HG03558 (cell line): ENCODE results near the gene HSD17B1.
"Not testable (repeated sequence)": the region's sequence is repeated elsewhere in the genome, so short reads cannot be mapped to it uniquely, and the experiment has no call there.

Experiments used
- ATAC-seq: cut with Tn5 transposase; IDR thresholded peaks from one replicate; pipeline ENCODE4 v1.9.1; 2021; ENCODE audit warnings: moderate number of reproducible peaks; ENCODE audit not compliant: unreplicated experiment; ENCODE audit errors: extremely low read depth

The HSD17B1 gene, protein sequence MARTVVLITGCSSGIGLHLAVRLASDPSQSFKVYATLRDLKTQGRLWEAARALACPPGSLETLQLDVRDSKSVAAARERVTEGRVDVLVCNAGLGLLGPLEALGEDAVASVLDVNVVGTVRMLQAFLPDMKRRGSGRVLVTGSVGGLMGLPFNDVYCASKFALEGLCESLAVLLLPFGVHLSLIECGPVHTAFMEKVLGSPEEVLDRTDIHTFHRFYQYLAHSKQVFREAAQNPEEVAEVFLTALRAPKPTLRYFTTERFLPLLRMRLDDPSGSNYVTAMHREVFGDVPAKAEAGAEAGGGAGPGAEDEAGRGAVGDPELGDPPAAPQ

DNA sequence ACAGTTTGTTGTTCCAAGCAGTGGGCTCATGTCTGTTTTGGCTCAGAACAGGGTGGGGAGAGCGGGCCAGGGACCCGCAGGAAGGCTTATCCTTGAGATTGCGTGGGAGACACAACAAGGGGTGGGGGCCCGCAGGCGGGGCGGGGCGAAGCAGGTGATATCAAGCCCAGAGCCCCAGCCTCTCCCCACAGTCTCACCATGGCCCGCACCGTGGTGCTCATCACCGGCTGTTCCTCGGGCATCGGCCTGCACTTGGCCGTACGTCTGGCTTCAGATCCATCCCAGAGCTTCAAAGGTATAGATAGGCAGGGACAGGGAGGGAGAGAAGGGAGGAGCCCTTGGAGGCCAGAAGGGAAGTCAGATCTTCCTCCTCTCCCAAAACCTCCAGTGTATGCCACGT lies at the start of gene HSD17B1:
Gene HSD17B1, plus strand, starts transcription at position 188 of the 400 bp plus-strand sequence. Its CDS starts 11 bp downstream, at position 199.
- not testable (repeated sequence) for ATAC-seq

DNA sequence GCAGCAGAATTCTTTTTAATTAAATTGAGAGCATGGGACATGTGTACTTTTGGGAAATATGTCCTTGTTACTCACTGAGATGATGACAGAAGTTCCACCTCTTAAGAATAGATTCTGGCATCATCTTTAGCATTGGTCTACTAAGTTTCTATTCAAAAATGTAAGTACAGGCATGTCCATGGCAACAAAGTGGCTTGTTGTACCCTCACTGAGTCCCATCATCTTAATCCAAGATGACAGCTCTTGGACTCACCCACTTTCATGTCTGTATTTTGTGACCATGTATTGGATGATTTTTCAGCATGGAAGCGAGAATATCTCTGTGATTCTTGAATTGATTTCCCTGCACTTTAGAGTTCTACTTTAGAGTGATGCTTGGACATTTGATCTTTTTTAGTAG lies 49.8 kb upstream of the HSD17B1 start:
- no peak for ATAC-seq

DNA sequence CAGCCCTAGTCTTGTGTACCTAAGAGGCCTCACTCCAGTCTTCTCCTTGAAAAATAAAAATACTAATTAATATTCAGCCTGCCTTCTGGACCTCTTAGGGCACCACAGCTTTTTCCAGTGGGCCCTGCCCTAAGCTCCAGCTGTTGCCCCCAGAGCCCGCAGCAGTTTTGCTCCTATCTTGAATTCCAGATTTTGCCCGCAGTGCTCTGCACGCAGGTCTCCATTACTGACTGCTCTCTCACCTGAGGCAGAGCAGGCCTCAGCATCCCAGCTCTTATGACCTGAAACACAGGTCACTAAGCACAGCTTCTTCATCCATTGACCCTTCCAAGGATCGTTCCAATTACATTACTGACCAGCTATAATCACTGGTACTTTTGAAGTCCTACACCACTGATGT lies 45.1 kb upstream of the HSD17B1 start:
- no peak for ATAC-seq

DNA sequence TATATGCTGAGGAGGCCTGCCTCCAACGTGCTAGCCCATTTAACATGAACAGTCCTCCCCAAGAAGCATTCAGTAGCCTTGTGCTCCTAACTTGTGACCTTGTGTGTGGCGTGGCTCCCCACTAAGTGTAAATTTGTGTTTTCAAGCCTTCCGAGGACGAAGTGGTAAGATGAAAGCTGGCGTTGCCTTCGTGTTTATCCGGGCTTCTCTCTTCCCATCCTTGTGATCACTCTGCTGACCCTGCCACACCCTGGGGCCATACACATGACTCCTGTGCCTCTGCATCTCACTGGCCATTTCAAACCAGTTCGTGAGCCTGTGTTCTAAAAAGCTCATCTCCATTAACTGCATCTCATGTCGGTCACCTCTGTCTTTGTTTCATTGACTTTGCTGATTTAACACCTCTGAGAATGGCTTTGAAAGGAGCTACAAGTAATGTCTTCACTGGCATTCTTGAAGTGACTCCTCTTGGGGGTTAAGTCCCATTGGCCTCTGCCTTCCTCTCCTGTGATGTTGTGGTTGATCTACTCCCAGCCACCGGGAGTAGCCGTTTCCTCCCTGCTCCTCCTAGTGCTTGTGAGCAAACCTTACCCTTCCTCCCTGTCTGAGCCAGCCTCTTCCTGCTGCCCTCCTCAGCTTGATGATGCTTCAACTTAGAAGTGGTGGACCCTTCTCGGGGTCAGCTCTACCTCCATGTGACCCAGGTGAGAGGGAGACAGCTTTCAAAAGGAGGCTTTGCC lies 44.1 kb upstream of the HSD17B1 start:
- no peak for ATAC-seq

DNA sequence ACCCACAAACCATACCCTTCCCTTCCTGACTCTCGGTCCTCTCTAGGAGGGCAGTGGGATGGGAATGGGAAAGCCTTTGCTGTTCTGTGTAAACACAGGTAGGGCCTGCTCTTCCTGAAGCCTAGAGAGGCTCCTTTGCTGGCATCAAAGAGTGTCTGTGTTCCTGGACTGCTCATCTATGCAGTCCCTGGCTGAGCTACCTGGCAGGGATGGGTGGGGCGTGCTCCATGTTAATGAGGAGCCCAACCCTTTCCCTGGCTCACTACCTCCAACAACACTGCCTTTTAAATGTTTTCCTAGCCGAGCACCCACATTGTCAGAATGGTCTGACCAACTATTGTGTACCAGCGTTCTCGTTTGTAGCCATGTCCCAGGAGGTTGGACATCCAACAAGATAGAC lies 43.3 kb upstream of the HSD17B1 start:
- no peak for ATAC-seq

DNA sequence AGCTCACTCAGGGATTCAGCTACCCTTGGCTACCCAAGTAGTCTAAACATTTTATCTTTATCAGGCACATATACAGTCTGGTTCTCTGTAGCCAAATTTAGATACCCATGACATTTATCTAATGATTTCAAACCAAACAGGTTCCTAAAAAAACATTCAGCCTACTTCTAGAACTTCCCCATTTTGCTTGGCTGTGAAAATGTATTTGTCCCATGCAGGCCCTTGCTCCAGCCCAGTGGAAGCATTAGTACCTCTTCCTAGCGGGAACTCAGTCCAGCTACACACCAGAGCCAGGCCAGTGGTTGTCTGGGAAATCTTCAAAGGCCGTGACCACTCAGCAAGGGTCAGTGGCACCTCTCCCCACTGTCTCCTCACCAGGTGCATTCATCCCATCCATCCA lies 42.9 kb upstream of the HSD17B1 start:
- ATAC-seq, result no peak

DNA sequence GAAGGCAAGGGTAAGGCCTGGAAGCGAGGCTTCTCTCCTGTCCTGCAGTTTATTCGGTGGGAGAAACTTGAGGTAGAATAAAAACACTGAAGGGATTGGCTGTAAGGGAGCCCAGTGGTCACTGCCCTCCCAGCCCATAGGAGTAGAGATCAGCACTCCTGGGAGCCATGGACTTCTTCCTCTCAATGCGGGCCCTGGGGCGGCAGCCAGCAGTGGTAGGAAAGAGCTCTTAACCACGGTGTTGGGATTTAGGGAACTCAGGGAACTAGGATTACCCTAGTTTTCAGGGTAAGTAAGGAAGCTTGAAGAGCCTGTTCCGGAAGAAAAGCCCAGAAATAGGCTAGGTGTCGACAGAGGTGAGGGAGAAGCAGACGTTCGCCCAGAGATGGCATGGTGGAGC lies 40.5 kb upstream of the HSD17B1 start:
- no peak for ATAC-seq

DNA sequence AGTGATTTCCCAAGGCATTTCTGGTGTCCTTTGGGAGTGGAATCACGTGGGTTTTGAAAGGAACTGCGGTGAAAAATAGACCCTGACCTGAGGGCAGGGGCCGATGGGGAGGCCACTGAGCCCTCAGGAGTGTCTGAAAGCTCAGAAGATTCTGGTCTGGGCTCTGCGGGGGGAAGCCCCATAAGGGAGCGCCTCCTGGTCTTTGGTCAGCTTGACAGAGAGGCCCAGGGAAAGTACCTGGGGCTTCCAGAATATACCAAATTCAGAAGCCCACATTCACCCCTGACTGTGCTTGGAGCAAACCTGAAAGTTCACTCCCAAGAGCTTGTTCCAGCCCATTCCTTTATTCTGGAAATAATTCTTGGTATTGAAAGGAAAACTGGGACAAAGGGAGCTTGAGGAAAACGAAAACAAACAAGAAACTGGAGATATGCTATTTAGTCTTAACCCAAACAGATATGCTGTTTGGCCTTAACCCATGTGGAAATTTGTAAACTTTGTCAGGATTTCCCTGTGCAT lies 39.9 kb upstream of the HSD17B1 start:
- ATAC-seq, result no peak

DNA sequence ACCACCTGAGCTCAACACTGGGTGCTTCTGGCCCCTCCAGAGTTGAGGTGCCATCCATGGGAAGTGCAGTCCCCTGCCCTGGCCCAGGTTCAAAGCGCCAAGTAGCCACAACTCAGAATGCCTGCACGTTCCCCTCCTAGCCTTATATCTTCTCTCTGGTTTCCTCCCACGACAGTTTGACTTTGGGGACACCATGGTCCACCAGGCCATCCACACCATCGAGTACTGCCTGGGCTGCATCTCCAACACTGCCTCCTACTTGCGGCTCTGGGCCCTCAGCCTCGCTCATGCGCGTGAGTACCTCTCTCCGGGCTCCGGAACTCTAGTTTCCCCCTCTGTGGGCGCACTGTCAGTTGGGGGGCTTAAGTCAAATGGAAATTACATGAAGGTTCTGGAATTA lies 39.0 kb upstream of the HSD17B1 start:
- no peak for ATAC-seq

DNA sequence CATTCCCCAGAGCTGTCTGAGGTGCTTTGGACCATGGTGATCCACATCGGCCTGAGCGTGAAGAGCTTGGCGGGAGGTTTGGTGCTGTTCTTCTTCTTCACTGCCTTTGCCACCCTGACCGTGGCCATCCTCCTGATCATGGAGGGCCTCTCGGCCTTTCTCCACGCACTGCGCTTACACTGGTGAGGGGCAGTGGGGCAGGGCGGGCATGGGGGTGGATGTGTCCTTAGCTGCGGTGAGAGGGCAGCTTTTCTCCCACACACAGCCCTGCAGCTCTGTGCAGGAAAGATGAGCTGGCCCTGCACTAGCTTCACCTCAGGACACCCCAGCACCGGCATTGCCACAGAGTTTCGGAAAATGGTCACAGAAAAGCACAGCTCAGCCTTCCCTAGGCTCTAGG lies 38.4 kb upstream of the HSD17B1 start:
- no peak for ATAC-seq

DNA sequence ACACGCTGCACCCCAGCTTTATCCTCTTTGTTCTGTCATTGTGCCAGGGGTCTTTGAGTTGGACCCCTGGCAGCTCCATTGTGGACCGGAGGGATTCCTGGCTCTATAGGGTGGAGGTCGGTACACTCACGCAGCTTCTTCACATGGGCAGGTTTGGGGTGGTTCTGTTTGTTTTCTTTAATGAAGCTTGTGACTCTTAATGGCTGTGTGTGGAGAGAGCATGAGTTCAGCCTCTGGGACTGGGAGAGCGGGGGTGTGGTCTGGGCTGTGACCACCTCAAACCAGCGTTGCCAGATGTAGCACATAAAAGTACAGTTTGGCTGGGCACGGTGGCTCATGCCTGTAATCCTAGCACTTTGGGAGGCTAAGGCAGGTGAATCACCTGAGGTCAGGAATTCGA lies 37.9 kb upstream of the HSD17B1 start:
- no peak for ATAC-seq

DNA sequence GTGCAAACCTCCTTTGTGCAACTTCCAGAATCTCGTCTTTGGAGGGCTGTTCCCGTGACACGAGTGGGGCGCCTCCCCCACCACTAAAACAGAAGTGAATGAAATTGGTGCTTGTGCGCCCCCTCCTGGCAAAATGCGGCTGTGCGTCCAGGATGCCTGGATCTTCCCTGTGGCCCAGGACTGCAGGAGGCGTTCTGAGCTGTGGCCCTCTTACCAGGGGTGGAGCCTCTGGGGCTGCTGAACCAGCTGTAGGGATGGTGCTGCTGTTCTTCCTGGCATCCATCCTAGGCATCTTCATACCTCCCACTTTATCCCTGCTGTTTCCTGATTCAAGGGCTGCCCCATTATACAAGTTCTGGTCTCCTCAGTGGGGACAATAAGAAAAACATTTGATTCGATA lies 35.2 kb upstream of the HSD17B1 start:
- no peak for ATAC-seq

DNA sequence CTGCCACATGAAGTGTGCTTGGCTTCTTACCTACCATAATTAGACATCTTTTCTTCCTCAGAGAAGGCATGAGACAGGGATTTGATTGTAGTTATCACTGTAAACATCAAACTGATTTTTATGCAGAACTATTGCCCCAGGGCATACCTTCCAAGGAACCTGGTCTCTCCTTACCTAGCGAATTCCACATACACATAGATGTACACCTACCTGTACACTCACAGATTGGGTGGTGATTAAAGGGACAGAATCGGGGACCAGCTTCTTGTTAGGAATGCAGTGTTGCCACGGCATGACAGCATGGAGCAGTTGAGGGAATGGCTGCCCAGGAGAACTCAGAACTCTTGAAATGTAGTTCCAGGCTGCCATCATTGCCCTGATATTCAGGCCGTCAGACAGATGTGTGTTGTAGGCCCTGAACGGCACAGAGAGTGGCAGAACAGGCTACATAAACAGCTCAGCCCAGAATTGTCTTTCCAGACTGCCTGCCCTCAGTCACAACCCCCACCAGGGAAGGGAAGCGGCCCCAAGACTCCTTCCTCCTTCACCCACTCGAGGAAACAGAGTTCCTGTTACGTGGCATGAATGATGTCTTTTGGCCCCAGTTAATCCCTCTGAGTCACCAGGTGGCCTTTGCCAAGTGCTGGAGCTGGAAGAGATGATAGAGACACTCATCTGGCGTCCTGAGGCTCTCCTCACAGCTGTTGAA lies 34.5 kb upstream of the HSD17B1 start:
- no peak for ATAC-seq

DNA sequence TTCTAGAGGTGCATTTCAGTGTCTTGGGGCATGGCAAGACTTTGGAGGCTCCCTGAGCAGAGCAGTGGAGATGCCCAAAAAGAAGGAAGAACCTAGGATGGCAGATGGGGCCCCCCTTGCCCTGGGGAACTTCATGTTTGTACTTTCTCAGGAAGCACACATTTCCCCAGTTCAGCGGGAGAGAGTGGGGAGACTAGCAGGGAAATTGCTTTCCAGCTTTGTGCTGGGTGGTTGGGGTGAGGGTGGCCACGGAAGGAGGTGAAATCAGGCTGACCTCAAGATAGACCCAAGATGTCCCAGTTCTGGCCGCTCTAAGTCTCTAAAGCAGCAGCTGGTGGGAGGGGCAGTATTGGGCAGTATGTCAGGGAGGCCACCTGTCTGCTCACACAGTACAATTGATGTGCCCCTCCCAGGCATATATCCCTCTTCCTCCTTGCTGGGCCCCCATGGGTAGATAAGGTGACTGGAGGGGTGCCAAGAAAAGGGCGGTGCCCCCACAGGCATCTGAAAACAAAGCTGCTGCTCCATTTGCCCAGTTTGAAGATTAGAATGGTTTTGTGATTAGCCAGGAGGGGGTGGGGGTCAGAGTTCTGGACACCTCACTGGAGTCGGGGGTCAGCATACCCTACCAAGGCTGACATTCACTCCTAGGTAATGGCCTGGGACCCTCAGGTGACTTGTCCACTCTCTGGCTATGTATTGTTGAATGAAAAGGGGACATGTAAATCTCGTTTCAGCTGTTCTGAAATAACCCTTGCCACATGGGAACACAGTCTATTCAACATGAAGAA lies 33.8 kb upstream of the HSD17B1 start:
- ATAC-seq, result no peak

DNA sequence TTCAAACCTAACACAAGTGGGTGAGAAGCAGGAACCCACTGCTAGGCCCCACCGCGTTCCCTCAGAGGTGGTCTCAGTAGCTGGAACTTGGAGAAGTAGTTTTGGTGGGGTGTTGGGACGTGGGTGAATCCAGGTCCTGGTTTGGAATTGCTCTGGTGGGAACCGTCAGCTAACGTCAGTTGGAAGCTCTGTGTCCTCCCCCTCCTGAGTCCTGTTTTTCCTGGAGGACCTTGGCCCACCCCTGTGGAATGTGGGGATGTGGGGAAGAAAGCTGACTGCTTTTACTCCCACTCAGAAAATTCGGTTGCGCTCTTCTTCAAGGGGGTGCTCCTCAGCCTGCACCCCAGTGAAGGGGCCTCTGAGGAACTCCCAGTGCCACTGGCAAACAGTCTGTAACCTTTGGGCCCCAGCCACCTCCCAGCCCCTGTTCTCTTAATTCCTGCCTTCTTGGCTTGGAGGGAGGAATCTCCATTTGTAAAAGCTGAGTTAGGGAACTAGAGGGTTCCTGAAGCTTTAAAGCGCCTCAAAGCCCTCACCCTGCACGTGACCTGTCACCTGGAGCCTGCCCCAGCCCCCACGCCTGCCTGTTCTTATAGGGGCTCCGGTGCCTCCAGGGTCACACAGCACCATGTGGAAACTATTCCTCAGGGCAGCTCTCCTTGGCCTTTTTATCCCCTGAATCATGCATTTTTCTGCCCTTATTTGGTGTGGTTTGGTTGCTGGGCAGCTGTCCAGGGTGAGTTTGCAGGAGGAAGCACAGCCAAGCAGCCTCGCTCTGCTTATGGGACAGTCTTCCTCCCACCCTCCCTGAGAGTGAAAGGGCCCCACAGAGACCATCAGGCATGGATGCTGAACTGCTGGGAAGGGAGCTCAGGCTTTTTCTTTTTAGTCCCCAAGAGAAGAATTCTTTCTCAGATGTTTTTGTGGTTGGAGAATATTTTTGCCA lies 32.9 kb upstream of the HSD17B1 start:
- ATAC-seq, result no peak

DNA sequence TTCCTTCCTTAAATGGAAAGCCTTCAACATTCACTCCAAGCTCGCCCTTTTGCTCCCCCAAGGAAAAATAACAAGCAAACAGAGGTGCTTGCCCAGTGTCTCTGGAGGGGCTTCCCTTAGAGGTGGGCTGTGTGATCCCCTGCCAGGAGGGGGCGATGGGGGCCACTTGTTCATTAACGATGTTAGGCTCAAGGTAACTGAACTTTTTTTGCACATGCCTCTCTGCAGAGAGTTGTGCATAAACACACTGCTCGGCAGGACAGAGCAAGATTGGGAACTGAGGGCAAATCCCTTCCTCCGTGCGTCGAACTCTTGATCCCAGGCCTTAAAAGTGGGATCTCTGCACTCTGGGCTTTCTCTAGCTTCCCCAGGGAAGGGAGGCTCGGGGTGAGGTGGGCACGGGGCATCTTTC lies 32.2 kb upstream of the HSD17B1 start:
- no peak for ATAC-seq

DNA sequence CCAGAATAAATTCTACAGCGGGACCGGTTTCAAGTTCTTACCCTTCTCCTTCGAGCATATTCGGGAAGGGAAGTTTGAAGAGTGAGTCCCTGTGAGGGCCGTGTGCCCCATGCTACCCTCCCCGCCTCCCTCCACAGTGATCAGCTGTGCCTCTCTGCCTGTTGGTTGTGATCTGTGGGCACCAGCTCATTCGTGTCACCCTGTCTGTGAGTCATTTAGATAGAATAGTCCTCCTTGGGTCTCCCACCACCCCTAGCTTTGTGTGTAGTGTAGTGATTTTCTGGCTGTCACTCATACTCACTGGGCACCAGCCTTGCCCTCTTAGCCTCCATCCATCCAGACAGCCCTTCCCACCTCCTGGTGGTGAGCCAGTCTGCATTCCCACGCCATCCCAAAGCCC lies 31.7 kb upstream of the HSD17B1 start:
- no peak for ATAC-seq

DNA sequence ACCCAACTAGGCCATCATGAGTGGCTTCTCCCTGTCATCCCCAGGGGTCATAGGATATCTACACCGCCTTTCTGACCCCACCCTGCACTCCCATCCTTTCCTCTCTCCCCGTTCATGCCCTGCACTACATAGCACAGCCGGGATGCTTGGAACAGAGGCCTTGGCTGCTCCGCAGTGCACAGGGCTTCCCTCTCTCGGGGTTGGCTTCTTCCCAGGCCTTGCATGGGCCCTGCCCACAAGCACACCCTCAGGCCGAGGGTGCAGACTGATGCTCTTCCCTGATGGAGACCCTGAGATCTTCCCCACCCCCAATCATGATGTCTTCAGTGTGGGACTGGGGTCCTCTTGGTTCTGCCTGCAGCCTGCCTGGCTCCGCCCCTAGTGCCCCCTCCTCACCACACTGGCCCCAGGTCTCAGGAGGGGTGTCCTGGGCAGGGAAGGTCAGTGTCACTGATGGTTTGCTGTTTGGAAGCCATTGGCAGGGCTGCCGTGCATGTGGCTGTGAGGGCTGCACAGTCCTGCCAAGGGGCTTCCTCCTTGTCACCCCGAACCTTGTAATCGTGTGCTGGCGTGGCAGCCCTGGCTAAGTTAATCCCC lies 31.0 kb upstream of the HSD17B1 start:
- no peak for ATAC-seq

DNA sequence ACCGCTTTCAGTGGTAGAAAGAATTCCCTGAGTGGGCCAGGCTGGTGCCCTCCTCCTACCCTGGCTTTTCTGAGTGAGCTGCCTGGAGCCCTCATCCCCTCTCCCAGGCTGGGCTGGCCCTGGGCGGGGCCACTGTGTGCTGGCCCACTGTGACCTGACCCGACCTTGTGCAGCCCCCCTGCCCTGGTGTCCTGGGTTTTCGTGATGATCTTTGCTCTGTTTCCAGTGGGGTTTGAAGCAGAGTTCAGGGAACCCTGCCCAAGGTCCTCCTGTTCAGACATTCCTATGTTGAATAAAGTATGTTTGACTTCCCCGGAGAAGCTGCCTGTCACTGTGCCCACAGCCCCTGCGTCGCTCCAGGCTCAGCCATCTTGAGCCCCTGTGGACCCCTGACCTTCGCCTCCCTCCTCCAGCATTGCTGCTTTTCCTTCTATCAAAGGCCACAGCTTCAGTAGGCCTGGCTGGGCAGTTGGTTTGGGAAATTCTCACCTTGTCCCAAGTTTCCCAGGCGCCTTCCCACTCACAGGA lies 30.4 kb upstream of the HSD17B1 start:
- ATAC-seq, result no peak
